ENCODE data around the gene TRIP6. TPM values are rescaled to one million over a fixed set of nuclear protein-coding genes. Genes with fewer than 3 reads are reported as not detected.
"Not testable (repeated sequence)": the region's sequence is repeated elsewhere in the genome, so short reads cannot be mapped to it uniquely, and the experiment has no call there.

The TRIP6 gene
- total RNA-seq, 4 donors from 2014 or later, result 71.8 to 88.7 (median 81.0) TPM

- DNase-seq (ENCODE audit: low spot score in 2 of 2), result no peak
- no peak for TF ChIP-seq POLR2A (IDR thresholded peaks at IDR 0.05)
- TF ChIP-seq, protein P1, sequence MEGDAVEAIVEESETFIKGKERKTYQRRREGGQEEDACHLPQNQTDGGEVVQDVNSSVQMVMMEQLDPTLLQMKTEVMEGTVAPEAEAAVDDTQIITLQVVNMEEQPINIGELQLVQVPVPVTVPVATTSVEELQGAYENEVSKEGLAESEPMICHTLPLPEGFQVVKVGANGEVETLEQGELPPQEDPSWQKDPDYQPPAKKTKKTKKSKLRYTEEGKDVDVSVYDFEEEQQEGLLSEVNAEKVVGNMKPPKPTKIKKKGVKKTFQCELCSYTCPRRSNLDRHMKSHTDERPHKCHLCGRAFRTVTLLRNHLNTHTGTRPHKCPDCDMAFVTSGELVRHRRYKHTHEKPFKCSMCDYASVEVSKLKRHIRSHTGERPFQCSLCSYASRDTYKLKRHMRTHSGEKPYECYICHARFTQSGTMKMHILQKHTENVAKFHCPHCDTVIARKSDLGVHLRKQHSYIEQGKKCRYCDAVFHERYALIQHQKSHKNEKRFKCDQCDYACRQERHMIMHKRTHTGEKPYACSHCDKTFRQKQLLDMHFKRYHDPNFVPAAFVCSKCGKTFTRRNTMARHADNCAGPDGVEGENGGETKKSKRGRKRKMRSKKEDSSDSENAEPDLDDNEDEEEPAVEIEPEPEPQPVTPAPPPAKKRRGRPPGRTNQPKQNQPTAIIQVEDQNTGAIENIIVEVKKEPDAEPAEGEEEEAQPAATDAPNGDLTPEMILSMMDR (IDR thresholded peaks at IDR 0.05), result no peak
- no peak overlapping the region for H3K4me3 ChIP-seq (ENCODE audit: low read depth, poor library complexity, severe bottlenecking)
- intact Hi-C loops (cut with DNase I; ENCODE audit: low total_unique reads), result no loop called here
- 84 to 86% methylated on average over 8 of the region's 8 CpGs for WGBS, 2 donors
Observed at GRCh38 chr7:100914879-100915447, 47.8 kb downstream of the TRIP6 start.

- 89 to 92% methylated on average over 5 of the region's 5 CpGs for WGBS, 2 donors
- intact Hi-C loops (cut with DNase I; ENCODE audit: low total_unique reads); H3K4me3 ChIP-seq (ENCODE audit: low read depth, poor library complexity, severe bottlenecking); DNase-seq (ENCODE audit: low spot score in 2 of 2): not testable (repeated sequence)
Observed at GRCh38 chr7:100919335-100919734, 52.1 kb downstream of the TRIP6 start.

DNA sequence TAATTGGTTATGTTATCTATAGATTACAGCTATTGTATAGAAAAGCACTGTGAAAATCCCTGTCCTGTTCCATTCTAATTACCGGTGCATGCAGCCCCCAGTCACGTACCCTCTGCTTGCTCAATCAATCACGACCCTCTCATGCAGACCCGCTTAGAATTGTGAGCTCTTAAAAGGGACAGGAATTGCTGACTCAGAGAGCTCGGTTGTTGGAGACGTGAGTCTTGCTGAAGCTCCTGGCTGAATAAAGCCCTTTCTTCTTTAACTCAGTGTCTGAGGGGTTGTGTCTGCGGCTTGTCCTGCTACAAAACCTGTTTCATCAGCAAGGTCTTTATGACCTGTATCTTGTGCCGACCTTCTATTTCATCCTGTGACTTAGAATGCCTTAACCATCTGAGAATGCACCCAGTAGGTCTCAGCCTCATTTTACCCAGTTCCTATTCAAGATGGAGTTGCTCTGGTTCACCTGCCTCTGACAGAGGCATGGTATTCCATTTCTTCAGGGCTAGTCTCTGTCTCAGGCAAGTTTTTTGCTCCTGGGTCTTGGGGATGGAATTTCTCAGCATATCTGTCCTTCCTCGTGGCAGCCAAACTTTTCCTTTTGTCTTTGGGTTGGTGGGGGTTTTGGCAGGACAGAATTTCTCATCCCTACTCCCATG lies 52.7 kb downstream of the TRIP6 start:
- H3K4me3 ChIP-seq (ENCODE audit: low read depth, poor library complexity, severe bottlenecking); DNase-seq (ENCODE audit: low spot score in 2 of 2); intact Hi-C loops (cut with DNase I; ENCODE audit: low total_unique reads): not testable (repeated sequence)
- WGBS, 2 donors, result 74 to 80% methylated on average over 9 of the region's 9 CpGs

DNA sequence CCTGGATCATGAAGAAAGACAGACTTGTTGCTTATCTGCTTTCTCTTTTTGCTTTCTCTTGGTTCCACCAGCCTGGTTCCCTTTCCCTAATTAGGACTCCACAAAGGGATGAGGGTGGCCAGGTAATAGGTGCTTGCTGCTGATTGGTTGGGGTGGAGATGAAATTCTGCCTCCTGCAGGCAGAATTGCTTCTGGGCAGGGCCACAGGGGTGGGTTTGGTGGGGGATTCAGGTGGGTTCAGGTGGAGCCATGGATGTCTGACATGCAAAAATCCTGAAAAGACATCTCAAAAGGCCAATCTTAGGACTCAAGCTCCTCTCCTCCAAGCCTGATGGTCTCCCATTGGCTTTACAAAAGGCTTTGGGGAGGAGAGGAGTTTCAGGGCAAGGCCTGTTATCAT lies 53.9 kb downstream of the TRIP6 start:
- TF ChIP-seq POLR2A (IDR thresholded peaks at IDR 0.05), result no peak
- TF ChIP-seq, protein P1 (IDR thresholded peaks at IDR 0.05), result no peak
- no peak for DNase-seq (ENCODE audit: low spot score in 2 of 2)
- H3K4me3 ChIP-seq (ENCODE audit: low read depth, poor library complexity, severe bottlenecking), result no peak overlapping the region
- intact Hi-C loops (cut with DNase I; ENCODE audit: low total_unique reads), result no loop called here

Small RNA genes lying within 50 kb of the gene (microRNA-seq; reads per million reads assigned to microRNA genes)
- 0.57 to 1.4 reads per million in 2 donors for gene MIR6875 (ENCODE audit: borderline number of aligned reads in 1 of 2, borderline replicate concordance in 2 of 2)

Other genes starting within 250 kb of the TRIP6 start
- gene TFR2, start 225.8 kb upstream of the TRIP6 start, total RNA-seq, result 1 to 10 TPM; 1.3 to 3.4 (median 1.6) TPM
- not detected for gene ACTL6B, start 210.9 kb upstream of the TRIP6 start, total RNA-seq
- 100 to 1,000 TPM; 309 to 439 (median 353) TPM for gene GNB2, start 193.6 kb upstream of the TRIP6 start, total RNA-seq
- 10 to 100 TPM; 34.9 to 56.6 (median 40.0) TPM for gene GIGYF1, start 173.1 kb upstream of the TRIP6 start, total RNA-seq
- gene POP7, start 161.3 kb upstream of the TRIP6 start, total RNA-seq, result 10 to 100 TPM; 51.3 to 72.7 (median 70.3) TPM
- under 1 TPM in 2 of 4 donors, not detected in 2; 0.17 to 0.25 TPM for gene EPO, start 146.9 kb upstream of the TRIP6 start, total RNA-seq
- under 1 TPM; 0.04 to 0.16 (median 0.06) TPM for gene ZAN, start 133.8 kb upstream of the TRIP6 start, total RNA-seq
- 10 to 100 TPM; 51.1 to 72.2 (median 60.9) TPM for gene EPHB4, start 39.9 kb upstream of the TRIP6 start, total RNA-seq
- gene SLC12A9, start 14.7 kb upstream of the TRIP6 start, total RNA-seq, result 10 to 100 TPM; 14.0 to 32.9 (median 21.8) TPM
- 100 to 1,000 TPM in 2 of 4 donors, 10 to 100 TPM in 2; 73.3 to 129 (median 107) TPM for gene SRRT, start 7.7 kb downstream of the TRIP6 start, total RNA-seq
- 1 to 10 TPM; 3.9 to 6.1 (median 5.2) TPM for gene UFSP1, start 22.3 kb downstream of the TRIP6 start, total RNA-seq
- 1 to 10 TPM in 2 of 4 donors, under 1 TPM in 1, not detected in 1; 0.88 to 2.7 (median 1.1) TPM for gene ACHE, start 28.5 kb downstream of the TRIP6 start, total RNA-seq
- under 1 TPM in 3 of 4 donors, not detected in 1; 0.03 to 0.67 (median 0.12) TPM for gene MUC3A, start 82.1 kb downstream of the TRIP6 start, total RNA-seq
- gene MUC12, start 102.2 kb downstream of the TRIP6 start, total RNA-seq, result not detected
- not detected for gene MUC17, start 152.7 kb downstream of the TRIP6 start, total RNA-seq
- gene TRIM56, start 218.1 kb downstream of the TRIP6 start, total RNA-seq, result 10 to 100 TPM; 13.9 to 22.2 (median 17.3) TPM